GM19043 (cell line): ENCODE measurements around the gene KIAA1549.

Experiments
- ATAC-seq: cut with Tn5 transposase; IDR thresholded peaks from one replicate; pipeline ENCODE4 v1.9.1; 2021; ENCODE audit warnings: low read depth; ENCODE audit not compliant: unreplicated experiment

Gene KIAA1549

GRCh38 chr7:138975343-138976104, 5.7 kb downstream of the KIAA1549 start:
- ATAC-seq = no peak

GRCh38 chr7:138974675-138975292, 6.4 kb downstream of the KIAA1549 start:
- ATAC-seq = no peak

- ATAC-seq = no peak
Observed at GRCh38 chr7:138974103-138974502, 7.1 kb downstream of the KIAA1549 start.

GRCh38 chr7:138970952-138971351, 10.2 kb downstream of the KIAA1549 start:
- no peak for ATAC-seq

GRCh38 chr7:138970446-138970845, 10.7 kb downstream of the KIAA1549 start:
- no peak for ATAC-seq

- no peak for ATAC-seq
Observed at GRCh38 chr7:138967159-138967558, 14.0 kb downstream of the KIAA1549 start.

- ATAC-seq = no peak
Observed at GRCh38 chr7:138964624-138965436, 16.4 kb downstream of the KIAA1549 start.

GRCh38 chr7:138963675-138964074, 17.5 kb downstream of the KIAA1549 start:
- ATAC-seq = no peak

- no peak for ATAC-seq
Observed at GRCh38 chr7:138962561-138963270, 18.5 kb downstream of the KIAA1549 start.

GRCh38 chr7:138961159-138961558, 20.0 kb downstream of the KIAA1549 start:
- ATAC-seq = no peak

- no peak for ATAC-seq
Observed at GRCh38 chr7:138958391-138958956, 22.7 kb downstream of the KIAA1549 start.

- no peak for ATAC-seq
Observed at GRCh38 chr7:138957753-138958390, 23.3 kb downstream of the KIAA1549 start.

GRCh38 chr7:138957217-138957616, 24.0 kb downstream of the KIAA1549 start:
- no peak for ATAC-seq

- no peak for ATAC-seq
Observed at GRCh38 chr7:138954545-138955475, 26.4 kb downstream of the KIAA1549 start.

GRCh38 chr7:138952791-138953190, 28.4 kb downstream of the KIAA1549 start:
- ATAC-seq = no peak

GRCh38 chr7:138951953-138952352, 29.2 kb downstream of the KIAA1549 start:
- no peak for ATAC-seq

GRCh38 chr7:138949421-138950088, 31.6 kb downstream of the KIAA1549 start:
- no peak for ATAC-seq

- no peak for ATAC-seq
Observed at GRCh38 chr7:138948403-138948802, 32.8 kb downstream of the KIAA1549 start.
